Stimulated activated CD4-positive, alpha-beta T cell treated with anti-CD3 and anti-CD28 coated beads, TNF-alpha, amount 100 ng/mL, for 24 hours (primary cell): ENCODE data around the gene C2CD4B.

ENCODE experiments used
- DNase-seq, 3 experiments: peaks; one replicate each; pipeline ENCODE4 v3.0.0-alpha.2; 2020; ENCODE audit warnings: low read depth in 3 of 3

C2CD4B gene

GRCh38 chr15:62118520-62119226, 46.4 kb downstream of the C2CD4B start:
- no peak for DNase-seq

- DNase-seq = no peak
Measured at GRCh38 chr15:62115847-62116246, 49.2 kb downstream of the C2CD4B start.
